Fibroblast of skin of abdomen (primary cell): Measurements from ENCODE around the gene CEP76. TPM values are rescaled to one million over a fixed set of nuclear protein-coding genes. Genes with fewer than 3 reads are reported as not detected.

Source experiments
- DNase-seq: peaks from one replicate; pipeline ENCODE4 v3.0.0-alpha.2; 2013
- polyA plus RNA-seq, 2 experiments: library from polyadenylated mRNA; unstranded; fragments of 120-200 nt; gene quantifications; one replicate each; pipeline ENCODE4 v1.2.1, GENCODE V29; 2013; ENCODE audit not compliant: insufficient read length in 2 of 2

Gene CEP76
- polyA plus RNA-seq (2013, experiment 1 of 2; ENCODE audit: insufficient read length): 6.1 TPM
- 4.4 TPM for polyA plus RNA-seq (2013, experiment 2 of 2; ENCODE audit: insufficient read length)

GRCh38 chr18:12702221-12703095 is at the start of gene CEP76, which contains the start of gene PSMG2:
Gene CEP76, minus strand, starts transcription at chr18:12702723. Its CDS starts 175 bp downstream, at chr18:12702548.
Gene PSMG2, plus strand, starts transcription at chr18:12703042. Its CDS starts 66 bp downstream, at chr18:12703108.
- DNase-seq: peak; percentile 90

- no peak for DNase-seq
Measured at GRCh38 chr18:12751891-12752290, 49.4 kb upstream of the CEP76 start.

- DNase-seq: no peak
Measured at GRCh38 chr18:12751503-12751884, 49.0 kb upstream of the CEP76 start.

- no peak for DNase-seq
Measured at GRCh38 chr18:12750715-12751502, 48.4 kb upstream of the CEP76 start.

- peak; percentile 18 for DNase-seq
Measured at GRCh38 chr18:12750076-12750714, 47.7 kb upstream of the CEP76 start.

- DNase-seq: no peak
Measured at GRCh38 chr18:12749121-12749520, 46.6 kb upstream of the CEP76 start.

- peak; percentile 13 for DNase-seq
Measured at GRCh38 chr18:12748671-12749070, 46.1 kb upstream of the CEP76 start.

GRCh38 chr18:12747530-12748315 is 45.2 kb upstream of the CEP76 start:
- DNase-seq: peak; percentile 63

- DNase-seq: peak; percentile 77
Measured at GRCh38 chr18:12745095-12745795, 42.7 kb upstream of the CEP76 start.

- peak; percentile 67 for DNase-seq
Measured at GRCh38 chr18:12744103-12744502, 41.6 kb upstream of the CEP76 start.

- DNase-seq: peak; percentile 83
Measured at GRCh38 chr18:12742453-12742852, 39.9 kb upstream of the CEP76 start.

- DNase-seq: peak; percentile 68
Measured at GRCh38 chr18:12741351-12741750, 38.8 kb upstream of the CEP76 start.

GRCh38 chr18:12737243-12737902 is 34.9 kb upstream of the CEP76 start:
- DNase-seq: no peak

- DNase-seq: peak; percentile 61
Measured at GRCh38 chr18:12726774-12727550, 24.4 kb upstream of the CEP76 start.

GRCh38 chr18:12726331-12726730 is 23.8 kb upstream of the CEP76 start:
- DNase-seq: no peak

- DNase-seq: no peak
Measured at GRCh38 chr18:12722731-12723130, 20.2 kb upstream of the CEP76 start.

- no peak for DNase-seq
Measured at GRCh38 chr18:12721495-12722275, 19.2 kb upstream of the CEP76 start.

GRCh38 chr18:12711446-12711845 is 8.9 kb upstream of the CEP76 start:
- no peak for DNase-seq

- peak; percentile 36 for DNase-seq
Measured at GRCh38 chr18:12703664-12704063, 1.1 kb upstream of the CEP76 start.
